H1 (cell line): ENCODE measurements around the gene NR2E1. TPM values are rescaled to one million over a fixed set of nuclear protein-coding genes. Genes with fewer than 3 reads are reported as not detected.

Source experiments
- CBX8 ChIP-seq: fragments of 300-800, 300-1000 bp; sonication (generic); IDR thresholded peaks from 2 replicates; pipeline ENCODE4 v1.7.1; 2016; ENCODE audit warnings: low read depth, low read length, borderline replicate concordance
- CTCF ChIP-seq, 3 experiments: IDR thresholded peaks; 1 replicate in 2 of 3; 2 replicates in 1 of 3; pipeline versions ENCODE4 v1.5.1 to v1.6.1; 2011; ENCODE audit warnings: low read length in 3 of 3, mild to moderate bottlenecking in 3 of 3, inconsistent platforms in 2 of 3, low read depth in 1 of 3, moderate library complexity in 1 of 3; ENCODE audit not compliant: insufficient read depth in 1 of 3; ENCODE audit errors: control extremely low read depth in 1 of 3
- EZH2 ChIP-seq: fragments of 200-600 bp; sonication (generic); IDR thresholded peaks from 2 replicates; pipeline ENCODE4 v1.7.1; 2012; ENCODE audit warnings: low read depth, mild to moderate bottlenecking, moderate library complexity, low read length, inconsistent platforms; ENCODE audit not compliant: severe bottlenecking
- KDM4A ChIP-seq: IDR thresholded peaks from one replicate; pipeline ENCODE4 v1.7.1; 2012; ENCODE audit warnings: low read depth, mild to moderate bottlenecking, moderate library complexity, low read length, inconsistent platforms; ENCODE audit not compliant: severe bottlenecking
- NRF1 ChIP-seq: IDR thresholded peaks from 2 replicates; pipeline ENCODE4 v1.6.1; 2011; ENCODE audit warnings: mild to moderate bottlenecking, low read depth, low read length, improper control_type of control experiment
- POLR2AphosphoS5 ChIP-seq: IDR thresholded peaks from 2 replicates; pipeline ENCODE4 v1.6.1; 2011; ENCODE audit warnings: low read depth, low read length
- SUZ12 ChIP-seq: fragments of 200-600 bp; sonication (generic); IDR thresholded peaks from 2 replicates; pipeline ENCODE4 v1.6.1; 2012; ENCODE audit warnings: mild to moderate bottlenecking, inconsistent platforms, low read length, moderate library complexity, mixed read lengths
- TEAD4 ChIP-seq: IDR thresholded peaks from 2 replicates; pipeline ENCODE4 v1.6.1; 2012; ENCODE audit warnings: low read depth, low read length, inconsistent platforms, mixed read lengths
- USF2 ChIP-seq: IDR thresholded peaks from 2 replicates; pipeline ENCODE4 v1.6.1; 2011; ENCODE audit warnings: low read length, improper control_type of control experiment
- polyA plus RNA-seq, 7 experiments: library from polyadenylated mRNA; depleted of rRNA in 3 of 7; stranded (reverse) in 5 of 7; unstranded in 2 of 7; fragments of >200 nt in 5 of 7; fragments of 200-250 nt in 2 of 7; gene quantifications; 1 replicate in 5 of 7; 2 replicates in 1 of 7; 4 replicates in 1 of 7; pipeline versions ENCODE4 v1.2.1 to v1.2.3, GENCODE V29; 2011 to 2013; ENCODE audit warnings: missing spikeins in 2 of 7, mixed read lengths in 2 of 7
- total RNA-seq: library from RNA; stranded (reverse); fragmentation: NEBNext Ultra II Directional; extraction: Animal tissue kit (Norgen Biotek cat#: 25700); gene quantifications from 2 replicates; pipeline ENCODE4 v1.2.1, GENCODE V29; 2021

NR2E1 gene
- total and polyA plus RNA-seq, 2 of the 8 experiments (the other 6 are each of a cell fraction or from before 2014, with no cell fraction given) = not detected

GRCh38 chr6:108163644-108164542 is 1.9 kb upstream of the NR2E1 start (continued):
- no peak for TF ChIP-seq USF2
- no peak for TF ChIP-seq POLR2AphosphoS5
- no peak for TF ChIP-seq NRF1
- TF ChIP-seq EZH2 = peak; percentile 92
- TF ChIP-seq CBX8 = peak; percentile 48
- no peak for TF ChIP-seq CTCF (IDR thresholded peaks at IDR 0.05; ENCODE audit: control extremely low read depth in 1 of 3, insufficient read depth in 1 of 3, low read depth in 1 of 3, low read length in 3 of 3)
- peak; percentile 90 for TF ChIP-seq SUZ12
- no peak for TF ChIP-seq KDM4A
- no peak for TF ChIP-seq TEAD4
